C4-2B (cell line): ENCODE measurements around the gene OR7C1.
"Not testable (repeated sequence)": the region's sequence is repeated elsewhere in the genome, so short reads cannot be mapped to it uniquely, and the experiment has no call there.

Experiments used
- CTCF ChIP-seq: fragments of 450-650 bp; conservative IDR thresholded peaks from 2 replicates; pipeline ENCODE4 v1.5.1; 2017; ENCODE audit warnings: mild to moderate bottlenecking
- ZFX ChIP-seq: fragments of 450-650 bp; IDR thresholded peaks from 2 replicates; pipeline ENCODE4 v1.6.1; 2017

- TF ChIP-seq CTCF, ZFX: not testable (repeated sequence)
Observed at GRCh38 chr19:14775326-14775725, 59.7 kb downstream of the OR7C1 start.
